GM19468 (cell line): Measurements from ENCODE around the gene DIPK1B.
"Not testable (repeated sequence)": the region's sequence is repeated elsewhere in the genome, so short reads cannot be mapped to it uniquely, and the experiment has no call there.

ENCODE experiments used
- ATAC-seq: cut with Tn5 transposase; IDR thresholded peaks from one replicate; pipeline ENCODE4 v1.9.1; 2021; ENCODE audit warnings: mild to moderate bottlenecking, moderate library complexity, moderate number of reproducible peaks; ENCODE audit not compliant: unreplicated experiment; ENCODE audit errors: extremely low read depth

DIPK1B gene

GRCh38 chr9:136748201-136748600 lies 35.8 kb downstream of the DIPK1B start, which contains the start of gene LCN6:
Gene LCN6 (minus strand): TSS chr9:136748525. CDS start chr9:136748483, 42 bp downstream.
- ATAC-seq: no peak

DNA sequence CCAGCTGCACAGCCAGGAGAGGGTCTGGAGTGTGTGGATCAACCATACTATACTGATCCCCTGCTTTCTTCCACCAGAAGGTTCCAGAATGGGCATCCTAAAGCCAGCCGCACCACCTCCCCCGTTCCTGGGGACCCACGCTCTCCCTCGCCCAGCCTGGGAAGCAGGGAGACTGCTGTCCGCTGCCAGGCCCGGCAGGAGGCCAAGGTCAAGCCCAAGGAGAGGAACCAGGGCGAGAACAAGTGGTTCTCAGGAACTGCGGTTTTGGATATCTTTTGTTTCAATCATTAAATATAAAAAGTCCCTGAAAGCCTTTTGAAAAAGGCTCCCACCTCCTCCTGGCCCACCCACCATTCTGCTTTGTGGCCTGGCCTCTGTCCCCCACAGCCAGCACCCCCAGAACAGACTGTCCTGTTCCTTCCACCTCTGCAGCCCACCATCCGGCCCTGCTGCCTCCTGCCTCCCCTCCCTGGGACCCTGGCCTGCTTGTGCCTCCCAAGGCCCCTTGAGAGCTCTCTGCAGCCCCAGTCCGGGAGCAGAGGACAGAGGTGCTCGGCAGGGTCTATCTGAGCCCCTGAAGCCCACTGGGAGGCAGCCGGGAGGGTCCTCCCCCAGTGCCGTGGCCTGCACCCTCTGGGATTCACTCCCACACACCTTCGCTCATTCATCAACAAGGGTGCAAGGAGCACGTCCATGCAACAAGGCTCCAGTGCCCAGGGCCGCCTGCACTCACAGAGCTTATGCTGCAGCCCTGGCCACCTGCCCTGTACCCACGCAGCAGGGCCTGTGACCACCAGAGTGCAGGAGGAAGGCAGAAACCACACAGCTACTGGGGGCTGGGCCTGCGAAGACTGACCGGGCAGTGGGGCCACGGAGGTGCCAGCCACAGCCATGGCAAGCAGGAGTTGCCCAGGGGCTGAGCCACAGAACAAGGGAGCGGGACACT lies 36.6 kb downstream of the DIPK1B start:
- no peak for ATAC-seq

DNA sequence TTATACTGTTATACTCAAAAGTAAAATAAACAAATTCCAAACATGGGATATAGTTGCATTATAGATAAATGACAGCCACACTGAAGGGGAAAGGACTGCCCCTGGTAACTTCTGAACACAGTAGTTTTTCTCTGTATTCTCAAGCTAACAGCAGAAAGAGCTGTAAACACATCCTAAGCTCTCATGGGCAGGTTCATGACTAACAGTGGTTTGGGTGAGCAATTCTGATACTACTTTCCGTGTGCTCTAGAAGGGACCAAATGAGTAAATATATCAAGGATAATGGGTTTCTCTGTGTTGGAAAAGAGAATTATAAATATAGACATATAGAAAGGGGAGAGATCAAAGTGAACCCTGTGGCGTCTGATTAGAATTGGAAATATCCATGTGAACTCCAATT lies 38.2 kb downstream of the DIPK1B start:
- ATAC-seq: no peak

GRCh38 chr9:136751244-136751643 lies 38.9 kb downstream of the DIPK1B start:
- no peak for ATAC-seq

- ATAC-seq: no peak
These were observed 39.4 kb downstream of the DIPK1B start for GRCh38 chr9:136751814-136752213.

GRCh38 chr9:136753371-136754058 lies 41.1 kb downstream of the DIPK1B start:
- no peak for ATAC-seq

DNA sequence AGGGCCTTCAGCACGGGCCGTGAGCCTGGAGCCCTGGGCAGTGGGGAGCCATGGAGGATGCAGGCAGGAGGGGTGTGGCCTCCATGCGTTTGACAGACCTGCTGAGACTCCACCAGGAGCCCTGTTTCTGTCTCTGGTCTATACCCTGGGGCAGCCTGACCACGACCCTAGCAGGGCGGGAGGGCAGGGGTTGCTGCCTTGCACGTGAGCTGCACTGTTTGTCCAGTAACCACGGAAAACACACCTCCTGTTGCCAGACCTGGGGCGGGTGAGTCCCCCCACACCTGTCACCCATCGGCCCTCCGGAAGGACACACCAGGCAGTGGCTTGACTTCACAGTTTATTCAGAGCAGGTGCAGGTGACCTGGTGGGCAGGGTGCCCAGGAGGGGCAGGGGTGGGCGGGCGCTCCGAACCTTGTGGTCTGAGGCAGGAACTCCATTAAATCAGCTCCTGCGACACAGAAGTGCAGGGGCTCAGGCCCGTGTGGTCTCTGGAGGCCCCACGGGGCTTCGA lies 41.7 kb downstream of the DIPK1B start:
- ATAC-seq: no peak

DNA sequence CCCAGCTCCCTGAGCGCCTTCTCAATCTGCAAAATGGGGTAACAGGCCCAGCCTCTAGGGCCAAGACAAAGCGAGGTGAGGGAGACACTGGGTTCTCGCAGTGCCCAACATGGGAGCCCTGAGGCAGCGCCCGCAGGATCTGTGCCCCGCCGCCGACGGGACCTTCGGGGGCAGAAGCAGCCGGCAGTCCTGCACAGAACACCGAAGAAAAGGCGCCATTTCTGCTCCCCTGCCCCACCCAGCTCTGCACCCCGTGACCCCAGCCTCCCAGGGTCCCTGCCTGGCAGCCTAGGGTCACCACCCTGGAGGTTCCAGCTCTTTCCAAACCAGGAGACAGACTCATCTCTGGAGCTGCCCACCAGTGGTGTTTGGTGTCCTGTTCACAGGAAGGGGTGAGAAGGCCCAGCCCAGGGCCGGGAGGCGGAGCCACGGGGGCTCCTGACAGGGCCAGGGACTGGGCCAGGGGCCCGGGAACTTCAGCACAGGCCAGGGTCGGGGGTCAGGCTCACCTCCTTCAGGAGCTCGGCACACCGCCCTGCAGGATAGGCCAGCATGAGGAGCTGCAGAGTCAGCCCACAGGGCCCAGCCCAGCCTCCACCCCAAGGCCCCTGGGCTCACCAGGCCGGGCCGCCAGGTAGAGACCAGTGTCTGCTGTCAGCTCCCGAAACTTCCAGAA lies 42.4 kb downstream of the DIPK1B start:
- no peak for ATAC-seq

DNA sequence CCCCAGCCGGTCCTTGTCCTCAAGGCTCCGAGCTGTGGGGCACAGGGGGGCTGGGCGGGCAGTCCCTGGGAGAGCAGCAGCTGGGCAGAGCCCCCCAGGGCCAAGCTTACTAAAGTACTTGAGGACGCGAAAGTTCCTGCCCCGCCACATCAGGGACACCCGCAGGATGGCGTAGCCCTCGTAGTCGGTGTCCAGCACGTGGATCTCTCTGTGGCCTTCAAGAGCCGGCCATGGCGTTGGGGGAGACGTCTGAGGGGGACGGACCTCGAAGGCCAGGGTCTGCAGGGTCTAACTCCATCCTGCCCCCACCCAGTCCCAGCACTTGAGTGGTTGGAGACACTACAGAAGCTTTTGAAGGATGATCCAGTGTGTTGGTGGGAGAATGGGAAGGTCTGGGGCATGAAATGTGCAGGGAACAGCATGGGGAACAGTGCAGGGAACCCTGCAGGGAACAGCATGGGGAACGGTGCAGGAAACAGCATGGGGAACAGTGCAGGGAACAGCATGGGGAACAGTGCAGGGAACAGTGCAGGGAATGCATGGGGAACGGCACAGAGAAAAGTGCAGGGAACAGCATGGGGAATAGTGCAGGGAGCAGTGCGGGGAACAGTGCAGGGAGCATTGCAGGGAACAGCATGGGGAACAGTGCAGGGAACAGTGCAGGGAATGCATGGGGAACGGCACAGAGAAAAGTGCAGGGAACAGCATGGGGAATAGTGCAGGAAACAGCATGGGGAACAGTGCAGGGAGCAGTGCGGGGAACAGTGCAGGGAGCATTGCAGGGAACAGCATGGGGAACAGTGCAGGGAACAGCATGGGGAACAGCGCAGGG lies 43.1 kb downstream of the DIPK1B start:
- not testable (repeated sequence) for ATAC-seq

DNA sequence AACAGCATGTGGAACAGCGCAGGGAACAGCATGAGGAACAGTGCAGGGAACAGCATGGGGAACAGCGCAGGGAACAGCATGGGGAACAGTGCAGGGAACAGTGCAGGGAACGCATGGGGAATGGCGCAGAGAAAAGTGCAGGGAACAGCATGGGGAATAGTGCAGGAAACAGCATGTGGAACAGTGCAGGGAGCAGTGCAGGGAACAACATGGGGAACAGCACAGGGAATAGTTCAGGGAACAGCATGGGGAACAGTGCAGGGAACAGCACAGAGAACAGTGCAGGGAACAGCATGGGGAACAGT lies 43.7 kb downstream of the DIPK1B start:
- ATAC-seq: no peak

- ATAC-seq: no peak
These were observed 44.5 kb downstream of the DIPK1B start for GRCh38 chr9:136756836-136757235.

DNA sequence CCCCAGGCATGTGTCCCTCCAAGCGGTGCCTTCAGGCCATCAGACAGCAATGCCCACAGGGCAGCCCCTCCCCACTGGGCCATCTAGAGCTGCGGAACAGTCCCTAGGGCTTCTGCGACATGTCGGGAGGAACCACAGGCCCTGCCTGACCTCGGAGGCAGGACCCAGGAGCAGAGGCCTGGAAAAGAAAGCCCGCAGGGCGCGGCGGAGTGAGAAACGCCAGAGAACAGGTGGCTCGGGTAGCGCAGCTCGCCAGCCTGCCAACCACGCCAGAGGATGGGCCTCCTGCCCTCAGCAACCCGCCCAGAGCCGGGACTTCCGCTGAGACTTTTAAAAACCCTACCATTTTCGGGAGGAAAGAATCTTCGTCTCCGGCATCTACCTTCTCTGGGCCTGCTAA lies 45.0 kb downstream of the DIPK1B start:
- no peak for ATAC-seq

DNA sequence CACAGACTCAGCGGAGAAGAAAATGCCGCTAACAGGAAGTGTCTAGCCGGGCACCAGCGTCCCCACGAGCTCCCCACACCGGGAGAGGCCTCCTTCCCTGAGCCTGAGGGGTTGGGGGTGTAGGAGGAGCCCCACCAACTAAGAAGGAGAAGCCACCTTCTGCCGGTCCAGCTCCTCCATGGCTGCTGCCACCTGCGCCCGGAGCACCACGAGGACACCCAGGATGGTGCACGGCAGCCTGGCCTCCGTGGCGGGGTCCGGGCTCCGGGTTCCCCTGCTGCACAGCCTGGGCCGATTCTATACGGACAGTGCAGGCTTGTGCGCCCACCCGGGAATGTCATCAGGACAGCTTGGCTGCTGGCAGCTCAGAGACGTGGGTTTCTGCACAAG lies 45.4 kb downstream of the DIPK1B start:
- no peak for ATAC-seq

GRCh38 chr9:136759001-136759400 lies 46.6 kb downstream of the DIPK1B start:
- no peak for ATAC-seq

GRCh38 chr9:136759436-136760325 lies 47.3 kb downstream of the DIPK1B start:
- ATAC-seq: no peak

DNA sequence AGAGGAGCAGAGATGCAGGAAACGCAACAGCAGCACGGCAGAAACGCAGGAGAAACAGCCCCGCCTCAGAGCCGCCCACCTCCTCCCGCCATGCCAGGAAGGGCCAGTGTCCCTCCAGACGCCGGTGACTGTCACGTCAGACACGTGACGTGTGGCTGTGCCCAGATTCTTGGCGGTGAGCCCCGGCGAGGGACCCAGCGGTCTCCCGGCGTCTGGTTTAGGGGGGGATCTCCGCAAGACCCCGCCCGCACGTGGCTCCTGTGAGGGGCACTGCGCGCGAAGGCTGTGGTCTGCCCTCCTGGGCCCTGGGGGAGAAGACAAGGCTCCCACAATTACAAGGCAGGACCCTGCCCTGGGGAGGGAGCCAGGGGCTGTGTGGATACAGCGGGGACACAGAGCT lies 48.1 kb downstream of the DIPK1B start:
- no peak for ATAC-seq

DNA sequence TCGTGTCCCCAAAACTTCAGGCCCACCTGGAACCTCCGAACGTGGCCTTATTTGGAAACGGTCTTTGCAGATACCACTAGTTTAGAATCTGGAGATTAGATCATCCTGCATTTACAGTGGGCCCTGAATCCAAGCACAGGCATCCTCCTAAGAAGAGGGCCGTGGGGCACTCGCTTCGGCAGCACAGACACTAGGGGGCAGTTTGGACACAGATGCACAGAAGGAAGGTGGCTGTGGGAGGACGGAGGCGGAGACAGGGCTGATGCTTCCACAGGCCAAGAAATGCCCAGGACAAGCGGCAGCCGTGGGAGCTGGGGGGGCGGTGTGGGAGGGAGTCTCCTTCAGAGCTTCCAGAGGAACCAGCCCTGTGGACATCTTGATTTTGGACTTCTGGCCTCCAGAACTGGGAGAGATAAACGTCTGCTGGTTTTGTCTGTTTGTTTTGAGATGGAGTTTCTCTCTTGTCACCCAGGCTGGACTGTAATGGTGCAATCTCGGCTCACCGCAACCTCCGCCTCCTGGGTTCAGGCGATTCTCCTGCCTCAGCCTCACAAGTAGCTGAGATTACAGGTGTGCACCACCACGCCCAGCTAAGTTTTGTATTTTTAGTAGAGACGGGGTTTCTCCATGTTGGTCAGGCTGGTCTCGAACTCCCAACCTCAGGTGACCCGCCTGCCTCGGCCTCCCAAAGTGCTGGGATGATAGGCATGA lies 48.6 kb downstream of the DIPK1B start:
- ATAC-seq: not testable (repeated sequence)

DNA sequence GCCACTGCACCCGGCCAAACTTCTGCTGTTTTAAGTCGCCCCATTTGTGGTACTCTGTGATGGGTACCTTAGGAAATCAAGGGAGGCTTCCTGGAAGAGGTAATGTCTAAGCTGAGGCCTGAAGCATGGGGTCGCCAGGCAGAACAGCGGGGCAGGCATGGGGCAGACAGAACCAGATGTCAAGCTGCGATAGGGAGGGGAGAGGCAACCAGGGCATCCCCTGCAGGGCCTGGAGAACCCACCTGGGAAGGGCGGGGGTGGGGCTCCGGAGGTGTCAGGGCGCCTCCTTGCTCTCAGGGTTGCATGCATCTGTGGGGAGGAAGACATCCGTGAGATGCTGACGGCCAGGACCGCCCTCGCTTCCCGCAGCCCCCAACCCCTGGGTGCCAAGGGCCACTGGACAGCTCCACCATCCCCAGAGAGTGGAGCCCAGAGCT lies 49.2 kb downstream of the DIPK1B start:
- no peak for ATAC-seq
